PC-3 (cell line): ENCODE results near the gene HECTD2. TPM values are rescaled to one million over a fixed set of nuclear protein-coding genes. Genes with fewer than 3 reads are reported as not detected.
"Not testable (repeated sequence)": the region's sequence is repeated elsewhere in the genome, so short reads cannot be mapped to it uniquely, and the experiment has no call there.

ENCODE experiments used
- ATAC-seq: fragments of 200-7000 bp; cut with Tn5 transposase; 2 replicates; pipeline ENCODE4 v1.9.1; 2020; ENCODE audit warnings: mild to moderate bottlenecking, moderate library complexity
- BruUV-seq: library from RNA; stranded (reverse); fragments of 400-500 nt; replicated peaks from 2 replicates; lab custom pipeline; 2021; lab: Mats Ljungman, UMichigan
- CTCF ChIA-PET: fragments of 300-600 bp; sonication (Branson Sonifier 250); formaldehyde crosslinking; loops from one replicate; lab custom pipeline; 2022; ENCODE audit warnings: antibody characterized with exemption; lab: Charles Lee
- POLR2A ChIA-PET: fragments of 300-600 bp; sonication (Branson Sonifier 250); formaldehyde crosslinking; loops from one replicate; lab custom pipeline; 2022; ENCODE audit warnings: antibody characterized with exemption; ENCODE audit not compliant: unreplicated experiment; lab: Charles Lee
- DNase-seq: peaks from one replicate; pipeline ENCODE4 v3.0.0-alpha.2; 2015
- H2AFZ ChIP-seq: fragments of 300-600 bp; sonication (generic); 2 replicates; pipeline ENCODE4 v1.6.0; 2016; ENCODE audit warnings: antibody characterized with exemption, low read length
- H3F3A ChIP-seq: fragments of 300-600 bp; sonication (generic); one replicate; pipeline ENCODE4 v1.6.0; 2017; ENCODE audit warnings: antibody characterized with exemption, low read length, control low read depth, mild to moderate bottlenecking; ENCODE audit not compliant: unreplicated experiment
- H3K27ac ChIP-seq: fragments of 300-600 bp; sonication (generic); 2 replicates; pipeline ENCODE4 v1.5.1; 2016; ENCODE audit warnings: mild to moderate bottlenecking, low read length
- H3K27me3 ChIP-seq: fragments of 300-600 bp; sonication (generic); 2 replicates; pipeline ENCODE4 v1.6.1; 2016; ENCODE audit warnings: low read length, mixed read lengths
- H3K36me3 ChIP-seq: fragments of 300-600 bp; sonication (generic); 2 replicates; pipeline ENCODE4 v1.6.1; 2016; ENCODE audit warnings: low read depth, mixed run types, low read length, mixed read lengths
- H3K4me1 ChIP-seq: fragments of 300-600 bp; sonication (generic); 2 replicates; pipeline ENCODE4 v1.5.1; 2016; ENCODE audit warnings: low read length; ENCODE audit not compliant: insufficient read depth
- H3K4me2 ChIP-seq: fragments of 300-600 bp; sonication (generic); 2 replicates; pipeline ENCODE4 v1.6.0; 2016; ENCODE audit warnings: low read length
- H3K4me3 ChIP-seq: fragments of 300-600 bp; sonication (generic); 2 replicates; pipeline ENCODE4 v1.5.1; 2016; ENCODE audit warnings: mild to moderate bottlenecking, low read length, mixed read lengths
- H3K79me2 ChIP-seq: fragments of 300-600 bp; sonication (generic); 2 replicates; pipeline ENCODE4 v1.6.1; 2017; ENCODE audit warnings: low read length, mixed read lengths
- H3K9ac ChIP-seq: fragments of 300-600 bp; sonication (generic); 2 replicates; pipeline ENCODE4 v1.6.0; 2016; ENCODE audit warnings: mild to moderate bottlenecking, low read length
- H3K9me2 ChIP-seq: fragments of 300-600 bp; sonication (generic); replicated peaks from 2 replicates; pipeline ENCODE4 v1.6.1; 2016; ENCODE audit warnings: mixed run types, low read length, mixed read lengths
- H3K9me3 ChIP-seq: fragments of 300-600 bp; sonication (generic); 2 replicates; pipeline ENCODE4 v1.6.1; 2016; ENCODE audit warnings: low read length, mixed read lengths
- H4K20me1 ChIP-seq: fragments of 300-600 bp; sonication (generic); 2 replicates; pipeline ENCODE4 v1.6.1; 2016; ENCODE audit warnings: low read length, mixed read lengths
- CTCF ChIP-seq: fragments of 300-600 bp; sonication (generic); conservative IDR thresholded peaks from 2 replicates; pipeline ENCODE4 v1.5.1; 2017; ENCODE audit warnings: antibody characterized with exemption, low read depth, mild to moderate bottlenecking, low read length
- EZH2 ChIP-seq: fragments of 300-600 bp; sonication (generic); IDR thresholded peaks from one replicate; pipeline ENCODE4 v1.6.1; 2017; ENCODE audit warnings: antibody characterized with exemption, mild to moderate bottlenecking, low read length; ENCODE audit not compliant: unreplicated experiment
- EZH2phosphoT487 ChIP-seq: fragments of 300-600 bp; sonication (generic); IDR thresholded peaks from 2 replicates; pipeline ENCODE4 v1.6.1; 2018; ENCODE audit warnings: mild to moderate bottlenecking, antibody characterized with exemption, low read length, borderline replicate concordance
- intact Hi-C: fragments of 100-400 bp; cut with micrococcal nuclease; formaldehyde crosslinking; loops from 2 replicates; pipeline ENCODE4 v1.9.0; 2023
- total RNA-seq: library from RNA; depleted of rRNA; stranded (reverse); fragments of >200 nt; gene quantifications from 2 replicates; pipeline ENCODE4 v1.2.3, GENCODE V29; 2014

HECTD2 gene
- total RNA-seq, 1 experiment from 2014 or later, result 2.9 TPM

- peak; percentile 69 for ATAC-seq
- not testable (repeated sequence) for BruUV-seq
- intact Hi-C loops, result loop anchor here (1.0 kb wide), 1 partner anchor 72 kb away; no protein-coding TSS in a partner anchor
These were observed 40.1 kb upstream of the HECTD2 start for GRCh38 chr10:91369978-91370589.

GRCh38 chr10:91374052-91374451, 36.1 kb upstream of the HECTD2 start:
- no peaks in the 10 kb centered on the region for H4K20me1 ChIP-seq
- H3K4me1 ChIP-seq, result peaks cover 9% of the 10 kb centered on the region; the same call in 1 of the 2 replicates
- H3K36me3 ChIP-seq, result no peaks in the 10 kb centered on the region
- H3K9me2 ChIP-seq, result no peaks in the 10 kb centered on the region
- no peaks in the 10 kb centered on the region for H3K27me3 ChIP-seq
- no peak overlapping the region for H3K4me3 ChIP-seq
- ChIA-PET CTCF (no interaction called here), POLR2A (no interaction called here)
- H2AFZ ChIP-seq, result no peak overlapping the region
- no peak overlapping the region for H3K27ac ChIP-seq
- no peak for TF ChIP-seq EZH2
- no peak for TF ChIP-seq CTCF
- no peak for TF ChIP-seq EZH2phosphoT487
- no peaks in the 10 kb centered on the region for H3F3A ChIP-seq
- no peak overlapping the region for H3K4me2 ChIP-seq
- no peaks in the 10 kb centered on the region for H3K9me3 ChIP-seq
- no peaks in the 10 kb centered on the region for H3K79me2 ChIP-seq
- BruUV-seq, result no TSS peak
- intact Hi-C loops, result no loop called here
- no peak for DNase-seq
- ATAC-seq, result no peak
- H3K9ac ChIP-seq, result no peak overlapping the region

More at GRCh38 chr10:91369978-91370589, 40.1 kb upstream of the HECTD2 start:
- H3K4me2 ChIP-seq, H3K9me2 ChIP-seq, H3F3A ChIP-seq, H3K4me3 ChIP-seq, H4K20me1 ChIP-seq, H3K4me1 ChIP-seq, H2AFZ ChIP-seq, H3K36me3 ChIP-seq, POLR2A ChIA-PET, H3K79me2 ChIP-seq, H3K9ac ChIP-seq, H3K9me3 ChIP-seq, H3K27me3 ChIP-seq, H3K27ac ChIP-seq: not testable (repeated sequence)
- CTCF ChIA-PET, result interaction anchor here (0.6 to 1.6 kb wide), 2 partner anchors 71 to 74 kb away, joined by 6 to 26 read pairs; no protein-coding TSS in a partner anchor
- peak; percentile 50 for DNase-seq
- peak; percentile 55 for TF ChIP-seq CTCF

- Histone ChIP-seq H3F3A (no peaks in the 10 kb centered on the region), H3K36me3 (no peaks in the 10 kb centered on the region), H3K27me3 (no peaks in the 10 kb centered on the region), H3K4me3 (no peak overlapping the region), H3K9me3 (no peaks in the 10 kb centered on the region), H4K20me1 (no peaks in the 10 kb centered on the region), H3K9ac (no peak overlapping the region), H3K4me1 (peaks cover 9% of the 10 kb centered on the region; the same call in 1 of the 2 replicates), H2AFZ (no peak overlapping the region), H3K4me2 (no peak overlapping the region), H3K9me2 (no peaks in the 10 kb centered on the region), H3K27ac (no peak overlapping the region), H3K79me2 (no peaks in the 10 kb centered on the region)
- BruUV-seq, result no TSS peak
- TF ChIP-seq CTCF (no peak), EZH2phosphoT487 (no peak), EZH2 (no peak)
- ATAC-seq (no peak), DNase-seq (peak; percentile 65)
- CTCF ChIA-PET, result no interaction called here
- POLR2A ChIA-PET, result no interaction called here
- intact Hi-C loops, result no loop called here
These were observed 32.1 kb upstream of the HECTD2 start for GRCh38 chr10:91378061-91378460.
